Activated B cell treated with CpG ODN at 0.5 μM for 24 hours (primary cell): ENCODE results near the gene IL18. TPM values are rescaled to one million over a fixed set of nuclear protein-coding genes. Genes with fewer than 3 reads are reported as not detected.
A peak's percentile ranks its signal among the peaks of the same experiment; 100 is the strongest.

Experiments used
- ATAC-seq: fragments of 200-7000 bp; cut with Tn5 transposase; one replicate; pipeline ENCODE4 v1.10.0; 2021; ENCODE audit warnings: low read depth, mild to moderate bottlenecking, moderate library complexity
- CTCF ChIA-PET: fragments of 350-600 bp; sonication (Branson Sonifier 250); formaldehyde crosslinking; loops from one replicate; lab custom pipeline; 2021; ENCODE audit warnings: antibody characterized with exemption; lab: Charles Lee
- POLR2A ChIA-PET: fragments of 350-600 bp; sonication (Branson Sonifier 250); formaldehyde crosslinking; loops from one replicate; lab custom pipeline; 2021; ENCODE audit warnings: antibody characterized with exemption; lab: Charles Lee
- DNase-seq: peaks from one replicate; pipeline ENCODE4 v3.0.0; 2022
- H3K27ac Mint-ChIP-seq: one replicate; pipeline ENCODE4 v1.8.0; 2020; ENCODE audit warnings: mixed read lengths
- H3K27me3 Mint-ChIP-seq: one replicate; pipeline ENCODE4 v1.8.0; 2021; ENCODE audit warnings: mixed read lengths
- H3K36me3 Mint-ChIP-seq: one replicate; pipeline ENCODE4 v1.8.0; 2021; ENCODE audit warnings: low read depth, mixed read lengths
- H3K4me1 Mint-ChIP-seq: one replicate; pipeline ENCODE4 v1.8.0; 2021; ENCODE audit warnings: mixed read lengths
- H3K4me3 Mint-ChIP-seq: one replicate; pipeline ENCODE4 v1.8.0; 2020; ENCODE audit warnings: mild to moderate bottlenecking, mixed read lengths
- H3K9me3 Mint-ChIP-seq: one replicate; pipeline ENCODE4 v1.8.0; 2020; ENCODE audit warnings: mixed read lengths
- CTCF ChIP-seq: fragments of 200-600 bp; IDR thresholded peaks from one replicate; pipeline ENCODE4 v1.8.0; 2022; ENCODE audit warnings: antibody characterized with exemption, mild to moderate bottlenecking
- intact Hi-C: fragments of 100-400 bp; cut with micrococcal nuclease; formaldehyde crosslinking; loops from one replicate; pipeline ENCODE4 v1.15.1; 2024
- total RNA-seq: library from RNA; stranded (reverse); gene quantifications from 2 replicates; pipeline ENCODE4 v1.2.3, GENCODE V29; 2022

Gene IL18
- total RNA-seq, 1 donor from 2014 or later = 1.00 TPM

GRCh38 chr11:112186304-112186703, 22.4 kb upstream of the IL18 start:
- TF ChIP-seq CTCF = no peak
- no peaks in the 10 kb centered on the region for H3K9me3 Mint-ChIP-seq
- no peaks in the 10 kb centered on the region for H3K36me3 Mint-ChIP-seq
- H3K4me1 Mint-ChIP-seq = peaks cover 9% of the 10 kb centered on the region
- ChIA-PET CTCF (no interaction called here), POLR2A (no interaction called here)
- no peak overlapping the region for H3K4me3 Mint-ChIP-seq
- no peak for DNase-seq
- no peak for ATAC-seq
- no peaks in the 10 kb centered on the region for H3K27me3 Mint-ChIP-seq
- H3K27ac Mint-ChIP-seq = no peak overlapping the region
- intact Hi-C loops = no loop called here

- H3K9me3 Mint-ChIP-seq = no peaks in the 10 kb centered on the region
- no peaks in the 10 kb centered on the region for H3K36me3 Mint-ChIP-seq
- no peaks in the 10 kb centered on the region for H3K27me3 Mint-ChIP-seq
- no peak for TF ChIP-seq CTCF
- no peak for ATAC-seq
- H3K4me1 Mint-ChIP-seq = peaks cover 9% of the 10 kb centered on the region
- ChIA-PET POLR2A (no interaction called here), CTCF (no interaction called here)
- no peak overlapping the region for H3K4me3 Mint-ChIP-seq
- intact Hi-C loops = no loop called here
- no peak for DNase-seq
- no peak overlapping the region for H3K27ac Mint-ChIP-seq
These were observed 22.0 kb upstream of the IL18 start for GRCh38 chr11:112185883-112186282.

DNA sequence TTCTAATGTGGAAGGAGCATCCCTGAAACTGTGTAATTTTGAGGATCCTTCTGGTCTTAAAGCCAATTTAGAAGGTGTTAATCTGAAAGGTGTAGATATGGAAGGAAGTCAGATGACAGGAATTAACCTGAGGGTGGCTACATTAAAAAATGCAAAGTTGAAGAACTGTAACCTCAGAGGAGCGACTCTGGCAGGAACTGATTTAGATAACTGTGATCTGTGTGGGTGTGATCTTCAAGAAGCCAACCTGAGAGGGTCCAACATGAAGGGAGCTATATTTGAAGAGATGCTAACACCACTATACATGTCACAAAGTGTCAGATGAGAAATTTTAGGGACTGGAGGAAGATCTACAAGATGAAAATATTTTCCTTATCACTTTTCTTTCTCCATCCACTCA, 19.0 kb upstream of the IL18 start:
- ChIA-PET POLR2A (no interaction called here), CTCF (no interaction called here)
- Mint-ChIP-seq H3K27ac (no peak overlapping the region), H3K4me1 (peaks cover 24% of the 10 kb centered on the region), H3K27me3 (no peaks in the 10 kb centered on the region), H3K36me3 (no peaks in the 10 kb centered on the region), H3K9me3 (no peaks in the 10 kb centered on the region), H3K4me3 (no peak overlapping the region)
- no peak for TF ChIP-seq CTCF
- no peak for ATAC-seq
- intact Hi-C loops = no loop called here
- DNase-seq = no peak

- ATAC-seq (peak; percentile 62), DNase-seq (no peak)
These were observed 15.7 kb upstream of the IL18 start for GRCh38 chr11:112179601-112180000.

GRCh38 chr11:112178936-112179335, 15.0 kb upstream of the IL18 start:
- Mint-ChIP-seq H3K27ac (no peak overlapping the region), H3K4me3 (no peak overlapping the region), H3K4me1 (peaks cover 33% of the 10 kb centered on the region), H3K36me3 (no peaks in the 10 kb centered on the region), H3K27me3 (peaks cover 9% of the 10 kb centered on the region), H3K9me3 (no peaks in the 10 kb centered on the region)
- TF ChIP-seq CTCF = no peak
- ChIA-PET POLR2A (no interaction called here), CTCF (no interaction called here)
- ATAC-seq (no peak), DNase-seq (no peak)
- intact Hi-C loops = loop anchor here (5.0 kb wide), 1 partner anchor 302 kb away; the partner anchor contains the start of genes CFAP68 and FDXACB1

More at GRCh38 chr11:112179601-112180000, 15.7 kb upstream of the IL18 start:
- Mint-ChIP-seq H3K27ac (peak overlapping the region; percentile 36), H3K4me3 (no peak overlapping the region), H3K27me3 (peaks cover 8% of the 10 kb centered on the region), H3K9me3 (no peaks in the 10 kb centered on the region), H3K4me1 (peaks cover 32% of the 10 kb centered on the region), H3K36me3 (no peaks in the 10 kb centered on the region)
- TF ChIP-seq CTCF = no peak
- ChIA-PET POLR2A (no interaction called here), CTCF (no interaction called here)
- intact Hi-C loops = loop anchor here (5.0 kb wide), 1 partner anchor 302 kb away; the partner anchor contains the start of genes CFAP68 and FDXACB1
